ENCODE data around the gene PCYOX1L.

- TF ChIP-seq DMBX1 (CRISPR knock-in tag; IDR thresholded peaks at IDR 0.05; ENCODE audit: borderline replicate concordance) (no peak), USF1 (CRISPR knock-in tag; IDR thresholded peaks at IDR 0.05) (no peak), STAG1 (CRISPR knock-in tag; IDR thresholded peaks at IDR 0.05; ENCODE audit: borderline replicate concordance) (peak; percentile 75)
- TF ChIP-seq, protein P1, sequence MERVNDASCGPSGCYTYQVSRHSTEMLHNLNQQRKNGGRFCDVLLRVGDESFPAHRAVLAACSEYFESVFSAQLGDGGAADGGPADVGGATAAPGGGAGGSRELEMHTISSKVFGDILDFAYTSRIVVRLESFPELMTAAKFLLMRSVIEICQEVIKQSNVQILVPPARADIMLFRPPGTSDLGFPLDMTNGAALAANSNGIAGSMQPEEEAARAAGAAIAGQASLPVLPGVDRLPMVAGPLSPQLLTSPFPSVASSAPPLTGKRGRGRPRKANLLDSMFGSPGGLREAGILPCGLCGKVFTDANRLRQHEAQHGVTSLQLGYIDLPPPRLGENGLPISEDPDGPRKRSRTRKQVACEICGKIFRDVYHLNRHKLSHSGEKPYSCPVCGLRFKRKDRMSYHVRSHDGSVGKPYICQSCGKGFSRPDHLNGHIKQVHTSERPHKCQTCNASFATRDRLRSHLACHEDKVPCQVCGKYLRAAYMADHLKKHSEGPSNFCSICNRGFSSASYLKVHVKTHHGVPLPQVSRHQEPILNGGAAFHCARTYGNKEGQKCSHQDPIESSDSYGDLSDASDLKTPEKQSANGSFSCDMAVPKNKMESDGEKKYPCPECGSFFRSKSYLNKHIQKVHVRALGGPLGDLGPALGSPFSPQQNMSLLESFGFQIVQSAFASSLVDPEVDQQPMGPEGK (CRISPR knock-in tag; IDR thresholded peaks at IDR 0.05; ENCODE audit: borderline replicate concordance) = no peak
Observed at GRCh38 chr5:149381986-149382338, 24.1 kb downstream of the PCYOX1L start.

All from K562 (cell line).